Activated naive CD4-positive, alpha-beta T cell treated with anti-CD3 and anti-CD28 coated beads for 36 hours (primary cell): Measurements from ENCODE around the gene PGAP6. TPM values are rescaled to one million over a fixed set of nuclear protein-coding genes. Genes with fewer than 3 reads are reported as not detected.
"Not testable (repeated sequence)": the region's sequence is repeated elsewhere in the genome, so short reads cannot be mapped to it uniquely, and the experiment has no call there.

Experiments used
- CTCF ChIA-PET: fragments of 350-600 bp; sonication (Branson Sonifier 250); formaldehyde crosslinking; loops from one replicate; lab custom pipeline; 2021; ENCODE audit warnings: antibody characterized with exemption; lab: Charles Lee
- DNase-seq: peaks from one replicate; pipeline ENCODE4 v3.0.0-alpha.2; 2020
- H3K27ac Mint-ChIP-seq: one replicate; pipeline ENCODE4 v1.8.0; 2021; ENCODE audit warnings: mild to moderate bottlenecking, mixed read lengths
- H3K27me3 Mint-ChIP-seq: one replicate; pipeline ENCODE4 v1.8.0; 2021; ENCODE audit warnings: low read depth, mixed read lengths
- H3K36me3 Mint-ChIP-seq: one replicate; pipeline ENCODE4 v1.8.0; 2021; ENCODE audit warnings: low read depth, mixed read lengths
- H3K4me1 Mint-ChIP-seq: one replicate; pipeline ENCODE4 v1.8.0; 2021; ENCODE audit warnings: low read depth, mixed read lengths
- H3K4me3 Mint-ChIP-seq: one replicate; pipeline ENCODE4 v1.8.0; 2021; ENCODE audit warnings: mild to moderate bottlenecking, moderate library complexity, mixed read lengths
- H3K9me3 Mint-ChIP-seq: one replicate; pipeline ENCODE4 v1.8.0; 2021; ENCODE audit warnings: mixed read lengths
- intact Hi-C: fragments of 100-400 bp; cut with micrococcal nuclease; formaldehyde crosslinking; loops from one replicate; pipeline ENCODE4 v1.15.1; 2023
- total RNA-seq, 2 experiments: library from RNA; stranded (reverse); gene quantifications; one replicate each; pipeline ENCODE4 v1.2.3, GENCODE V29; 2021

Gene PGAP6
- total RNA-seq = 10 to 100 TPM; 19.9 to 20.9 TPM

- intact Hi-C loops = loop anchor here (2.0 to 5.0 kb wide), 2 partner anchors 19 to 205 kb away; partner anchors contain the start of gene DECR2
- peaks cover 25% of the 10 kb centered on the region for H3K4me1 Mint-ChIP-seq
- no peaks in the 10 kb centered on the region for H3K36me3 Mint-ChIP-seq
- peak within 1 kb of the TSS; percentile 80 for H3K4me3 Mint-ChIP-seq
- no peaks in the 10 kb centered on the region for H3K9me3 Mint-ChIP-seq
- H3K27me3 Mint-ChIP-seq = no peaks in the 10 kb centered on the region
- DNase-seq = peak; percentile 67
- peak within 1 kb of the TSS; percentile 66 for H3K27ac Mint-ChIP-seq
- CTCF ChIA-PET = interaction anchor here (0.7 to 2.0 kb wide), 6 partner anchors 10 to 285 kb away, joined by 3 to 5 read pairs (median 3); partner anchors contain the start of gene MRPL28
These were observed at the start of gene PGAP6 for GRCh38 chr16:381789-382717. Gene PGAP6 (minus strand): TSS chr16:381978. CDS start chr16:381821, 157 bp downstream.

GRCh38 chr16:430904-431303 is 49.1 kb upstream of the PGAP6 start:
- CTCF ChIA-PET = no interaction called here
- intact Hi-C loops = no loop called here
- Mint-ChIP-seq H3K36me3 (peaks cover 6% of the 10 kb centered on the region), H3K4me3 (no peak overlapping the region), H3K4me1 (peaks cover 19% of the 10 kb centered on the region), H3K27ac (no peak overlapping the region), H3K27me3 (no peaks in the 10 kb centered on the region), H3K9me3 (no peaks in the 10 kb centered on the region)
- no peak for DNase-seq

- Mint-ChIP-seq H3K36me3 (peaks cover 6% of the 10 kb centered on the region), H3K4me3 (peak overlapping the region; percentile 76), H3K27me3 (peaks cover 2% of the 10 kb centered on the region), H3K4me1 (peaks cover 26% of the 10 kb centered on the region), H3K9me3 (no peaks in the 10 kb centered on the region), H3K27ac (no peak overlapping the region)
- intact Hi-C loops = no loop called here
- DNase-seq = no peak
- CTCF ChIA-PET = no interaction called here
These were observed 45.5 kb upstream of the PGAP6 start for GRCh38 chr16:427250-427649.

GRCh38 chr16:426906-427249 is 45.1 kb upstream of the PGAP6 start:
- no peak overlapping the region for H3K27ac Mint-ChIP-seq
- H3K4me1 Mint-ChIP-seq = peaks cover 26% of the 10 kb centered on the region
- no peaks in the 10 kb centered on the region for H3K9me3 Mint-ChIP-seq
- peaks cover 6% of the 10 kb centered on the region for H3K36me3 Mint-ChIP-seq
- peak overlapping the region; percentile 76 for H3K4me3 Mint-ChIP-seq
- CTCF ChIA-PET = no interaction called here
- intact Hi-C loops = no loop called here
- DNase-seq = peak; percentile 19
- H3K27me3 Mint-ChIP-seq = peaks cover 2% of the 10 kb centered on the region

GRCh38 chr16:426115-426905 is 44.5 kb upstream of the PGAP6 start:
- H3K27me3 Mint-ChIP-seq = peaks cover 2% of the 10 kb centered on the region
- intact Hi-C loops = no loop called here
- peaks cover 6% of the 10 kb centered on the region for H3K36me3 Mint-ChIP-seq
- no peak for DNase-seq
- H3K9me3 Mint-ChIP-seq = no peaks in the 10 kb centered on the region
- H3K27ac Mint-ChIP-seq = no peak overlapping the region
- H3K4me3 Mint-ChIP-seq = peak overlapping the region; percentile 76
- H3K4me1 Mint-ChIP-seq = peaks cover 26% of the 10 kb centered on the region
- CTCF ChIA-PET = interaction anchor here (1.2 kb wide), 1 partner anchor 10 kb away, joined by 4 read pairs; no protein-coding TSS in a partner anchor

- DNase-seq = peak; percentile 35
- Mint-ChIP-seq H3K4me3 (peak overlapping the region; percentile 81), H3K27ac (no peak overlapping the region), H3K27me3 (peaks cover 2% of the 10 kb centered on the region), H3K4me1 (peaks cover 26% of the 10 kb centered on the region), H3K9me3 (no peaks in the 10 kb centered on the region), H3K36me3 (peaks cover 4% of the 10 kb centered on the region)
- CTCF ChIA-PET = interaction anchor here (1.2 kb wide), 1 partner anchor 10 kb away, joined by 4 read pairs; no protein-coding TSS in a partner anchor
- intact Hi-C loops = loop anchor here (1.0 kb wide), 2 partner anchors 24 to 102 kb away; partner anchors contain the start of genes CAPN15 and DECR2
These were observed 43.9 kb upstream of the PGAP6 start for GRCh38 chr16:425740-426114.

GRCh38 chr16:425082-425718 is 43.4 kb upstream of the PGAP6 start, which contains the start of gene RAB11FIP3:
Gene RAB11FIP3 (plus strand): TSS chr16:425649. CDS start chr16:426007, 358 bp downstream.
- peak; percentile 78 for DNase-seq
- no peaks in the 10 kb centered on the region for H3K9me3 Mint-ChIP-seq
- CTCF ChIA-PET = interaction anchor here (1.2 kb wide), 1 partner anchor 11 kb away, joined by 4 read pairs; no protein-coding TSS in a partner anchor
- peaks cover 26% of the 10 kb centered on the region for H3K4me1 Mint-ChIP-seq
- H3K27ac Mint-ChIP-seq = peak within 1 kb of the TSS; percentile 24
- H3K36me3 Mint-ChIP-seq = peaks cover 4% of the 10 kb centered on the region
- intact Hi-C loops = loop anchor here (1.0 kb wide), 2 partner anchors 24 to 102 kb away; partner anchors contain the start of genes CAPN15 and DECR2
- H3K4me3 Mint-ChIP-seq = peak within 1 kb of the TSS; percentile 81
- H3K27me3 Mint-ChIP-seq = peaks cover 2% of the 10 kb centered on the region

GRCh38 chr16:424623-425081 is 42.9 kb upstream of the PGAP6 start:
- CTCF ChIA-PET = no interaction called here
- peak overlapping the region; percentile 81 for H3K4me3 Mint-ChIP-seq
- intact Hi-C loops = loop anchor here (1.0 kb wide), 2 partner anchors 23 to 103 kb away; partner anchors contain the start of genes CAPN15 and DECR2
- no peak overlapping the region for H3K27ac Mint-ChIP-seq
- no peak for DNase-seq
- H3K27me3 Mint-ChIP-seq = peaks cover 2% of the 10 kb centered on the region
- peaks cover 26% of the 10 kb centered on the region for H3K4me1 Mint-ChIP-seq
- H3K9me3 Mint-ChIP-seq = no peaks in the 10 kb centered on the region
- H3K36me3 Mint-ChIP-seq = peaks cover 4% of the 10 kb centered on the region

GRCh38 chr16:424033-424622 is 42.4 kb upstream of the PGAP6 start:
- DNase-seq = no peak
- intact Hi-C loops = no loop called here
- peaks cover 4% of the 10 kb centered on the region for H3K36me3 Mint-ChIP-seq
- no peaks in the 10 kb centered on the region for H3K9me3 Mint-ChIP-seq
- H3K27ac Mint-ChIP-seq = no peak overlapping the region
- CTCF ChIA-PET = no interaction called here
- H3K27me3 Mint-ChIP-seq = peaks cover 2% of the 10 kb centered on the region
- peak overlapping the region; percentile 81 for H3K4me3 Mint-ChIP-seq
- H3K4me1 Mint-ChIP-seq = peaks cover 26% of the 10 kb centered on the region

GRCh38 chr16:422179-422578 is 40.4 kb upstream of the PGAP6 start:
- CTCF ChIA-PET = interaction anchor here (0.7 kb wide), 2 partner anchors 212 to 1534 kb away, joined by 3 to 4 read pairs; no protein-coding TSS in a partner anchor
- not testable (repeated sequence) for H3K27me3 Mint-ChIP-seq
- H3K4me1 Mint-ChIP-seq = peaks cover 12% of the 10 kb centered on the region

GRCh38 chr16:415170-415498 is 33.4 kb upstream of the PGAP6 start:
- DNase-seq, CTCF ChIA-PET: not testable (repeated sequence)

More at GRCh38 chr16:422179-422578, 40.4 kb upstream of the PGAP6 start:
- intact Hi-C loops, H3K27ac Mint-ChIP-seq, DNase-seq, H3K9me3 Mint-ChIP-seq, H3K36me3 Mint-ChIP-seq, H3K4me3 Mint-ChIP-seq: not testable (repeated sequence)

More at GRCh38 chr16:415170-415498, 33.4 kb upstream of the PGAP6 start:
- H3K9me3 Mint-ChIP-seq, H3K4me1 Mint-ChIP-seq, H3K36me3 Mint-ChIP-seq, H3K27ac Mint-ChIP-seq, H3K27me3 Mint-ChIP-seq, H3K4me3 Mint-ChIP-seq, intact Hi-C loops: not testable (repeated sequence)
